ENCODE results near the gene FRMD4A.

The FRMD4A gene

DNA sequence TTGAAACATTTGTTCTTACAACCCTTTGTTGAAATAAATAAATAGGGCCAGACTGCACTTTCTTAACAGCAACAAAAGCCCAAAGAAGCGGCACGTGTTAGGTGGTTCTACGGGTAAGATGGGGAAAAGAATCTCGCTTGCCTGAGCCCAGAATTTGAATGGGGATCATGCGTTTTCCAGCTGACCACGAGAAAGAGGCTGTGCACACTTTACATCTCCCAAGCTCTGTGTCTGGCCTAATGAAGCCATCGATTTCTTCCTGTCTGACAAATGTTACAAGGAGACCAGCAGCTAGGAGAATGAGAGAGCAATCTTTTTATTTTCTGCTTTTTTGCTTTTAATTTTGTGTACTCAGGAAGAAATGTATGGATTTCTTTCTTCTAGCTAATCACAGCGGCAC is 52.2 kb downstream of the FRMD4A start:
- no peak overlapping the region for H3K4me3 ChIP-seq (ENCODE audit: low read length)
- TF ChIP-seq, protein P1, sequence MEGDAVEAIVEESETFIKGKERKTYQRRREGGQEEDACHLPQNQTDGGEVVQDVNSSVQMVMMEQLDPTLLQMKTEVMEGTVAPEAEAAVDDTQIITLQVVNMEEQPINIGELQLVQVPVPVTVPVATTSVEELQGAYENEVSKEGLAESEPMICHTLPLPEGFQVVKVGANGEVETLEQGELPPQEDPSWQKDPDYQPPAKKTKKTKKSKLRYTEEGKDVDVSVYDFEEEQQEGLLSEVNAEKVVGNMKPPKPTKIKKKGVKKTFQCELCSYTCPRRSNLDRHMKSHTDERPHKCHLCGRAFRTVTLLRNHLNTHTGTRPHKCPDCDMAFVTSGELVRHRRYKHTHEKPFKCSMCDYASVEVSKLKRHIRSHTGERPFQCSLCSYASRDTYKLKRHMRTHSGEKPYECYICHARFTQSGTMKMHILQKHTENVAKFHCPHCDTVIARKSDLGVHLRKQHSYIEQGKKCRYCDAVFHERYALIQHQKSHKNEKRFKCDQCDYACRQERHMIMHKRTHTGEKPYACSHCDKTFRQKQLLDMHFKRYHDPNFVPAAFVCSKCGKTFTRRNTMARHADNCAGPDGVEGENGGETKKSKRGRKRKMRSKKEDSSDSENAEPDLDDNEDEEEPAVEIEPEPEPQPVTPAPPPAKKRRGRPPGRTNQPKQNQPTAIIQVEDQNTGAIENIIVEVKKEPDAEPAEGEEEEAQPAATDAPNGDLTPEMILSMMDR (IDR thresholded peaks at IDR 0.05; ENCODE audit: insufficient read depth, low read depth, low read length, missing control alignments): no peak
- no peak for DNase-seq (ENCODE audit: low read depth)

DNA sequence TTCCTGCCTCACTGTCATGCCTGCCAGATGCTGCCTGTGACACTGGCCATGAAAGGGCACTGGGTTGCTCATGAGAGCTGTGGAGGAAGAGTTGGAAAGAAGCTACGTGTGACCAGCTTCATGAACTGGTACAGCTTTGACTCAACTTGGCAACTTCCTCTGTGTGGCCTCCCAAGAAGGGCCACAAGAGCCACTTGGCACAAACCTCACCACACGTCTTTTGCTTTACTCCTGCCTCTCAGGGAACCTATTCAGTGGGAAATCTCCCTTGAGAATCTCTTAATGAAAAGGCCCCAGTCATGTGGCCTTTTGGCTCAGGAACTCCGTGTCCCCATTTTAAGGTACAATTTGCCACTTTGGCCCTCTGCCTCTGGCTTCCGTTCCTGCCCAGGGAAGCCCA is 54.5 kb downstream of the FRMD4A start:
- DNase-seq (ENCODE audit: low read depth): no peak
- TF ChIP-seq, protein P1 (IDR thresholded peaks at IDR 0.05; ENCODE audit: insufficient read depth, low read depth, low read length, missing control alignments): no peak
- H3K4me3 ChIP-seq (ENCODE audit: low read length): no peak overlapping the region

DNA sequence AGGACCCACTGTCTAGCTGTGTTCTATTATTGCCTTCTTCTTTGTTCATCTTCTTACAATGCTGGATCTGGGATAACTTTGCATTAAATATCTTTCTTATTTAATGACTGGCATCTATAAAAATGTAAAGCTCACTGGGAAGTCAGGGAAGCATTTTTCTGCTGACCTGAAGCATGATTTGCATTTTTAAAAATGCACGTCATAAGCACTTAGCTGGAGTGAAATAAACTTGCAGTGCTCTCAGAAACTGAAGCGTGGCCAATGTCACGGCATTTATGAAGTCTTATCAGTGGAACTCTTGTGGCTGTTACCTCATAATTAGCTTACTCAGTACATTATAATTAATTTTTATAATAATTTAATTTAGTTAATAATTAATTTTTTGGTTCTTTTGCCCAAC is 59.1 kb downstream of the FRMD4A start:
- no peak overlapping the region for H3K4me3 ChIP-seq (ENCODE audit: low read length)
- TF ChIP-seq, protein P1 (IDR thresholded peaks at IDR 0.05; ENCODE audit: insufficient read depth, low read depth, low read length, missing control alignments): no peak
- DNase-seq (ENCODE audit: low read depth): no peak

DNA sequence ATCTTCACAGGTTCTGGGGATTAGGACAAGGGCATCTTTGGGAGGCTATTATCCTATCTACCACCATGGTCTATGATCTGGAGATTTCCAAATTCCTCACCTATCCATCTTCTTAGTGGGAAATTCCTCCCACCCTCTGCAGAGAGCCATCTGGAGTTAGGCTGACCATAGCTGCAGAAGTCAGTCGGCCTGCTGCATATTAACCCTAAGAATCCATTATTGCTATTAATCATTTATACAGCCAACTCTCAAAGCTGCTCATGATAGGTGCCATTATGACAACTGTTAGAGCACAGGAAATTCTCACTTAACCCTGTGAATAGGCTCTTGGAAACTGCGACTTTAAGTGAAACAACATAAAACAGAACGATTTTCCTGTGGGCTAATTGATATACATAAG is 60.4 kb downstream of the FRMD4A start:
- no peak for DNase-seq (ENCODE audit: low read depth)
- H3K4me3 ChIP-seq (ENCODE audit: low read length): no peak overlapping the region
- TF ChIP-seq, protein P1 (IDR thresholded peaks at IDR 0.05; ENCODE audit: insufficient read depth, low read depth, low read length, missing control alignments): no peak

DNA sequence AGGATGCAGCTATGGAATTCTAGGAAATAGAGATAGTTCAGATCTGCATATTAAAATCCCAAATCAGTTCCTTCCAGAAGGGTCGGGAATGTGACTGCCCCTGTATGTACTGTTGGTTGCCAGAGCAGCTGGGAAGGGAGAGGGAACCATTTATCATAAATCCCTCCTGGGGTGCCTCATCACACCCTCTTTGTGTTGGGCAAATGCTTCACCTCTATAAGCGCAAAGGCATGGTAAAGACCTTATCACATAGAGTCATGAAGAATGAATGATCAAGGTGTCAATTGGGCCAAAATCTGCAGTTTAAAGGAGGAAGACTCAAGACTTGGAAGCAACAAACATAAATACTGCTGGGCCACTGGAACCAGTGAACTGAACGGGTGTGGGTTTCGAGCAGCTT is 65.0 kb downstream of the FRMD4A start:
- TF ChIP-seq, protein P1 (IDR thresholded peaks at IDR 0.05; ENCODE audit: insufficient read depth, low read depth, low read length, missing control alignments): no peak
- H3K4me3 ChIP-seq (ENCODE audit: low read length): no peak overlapping the region
- DNase-seq (ENCODE audit: low read depth): no peak

DNA sequence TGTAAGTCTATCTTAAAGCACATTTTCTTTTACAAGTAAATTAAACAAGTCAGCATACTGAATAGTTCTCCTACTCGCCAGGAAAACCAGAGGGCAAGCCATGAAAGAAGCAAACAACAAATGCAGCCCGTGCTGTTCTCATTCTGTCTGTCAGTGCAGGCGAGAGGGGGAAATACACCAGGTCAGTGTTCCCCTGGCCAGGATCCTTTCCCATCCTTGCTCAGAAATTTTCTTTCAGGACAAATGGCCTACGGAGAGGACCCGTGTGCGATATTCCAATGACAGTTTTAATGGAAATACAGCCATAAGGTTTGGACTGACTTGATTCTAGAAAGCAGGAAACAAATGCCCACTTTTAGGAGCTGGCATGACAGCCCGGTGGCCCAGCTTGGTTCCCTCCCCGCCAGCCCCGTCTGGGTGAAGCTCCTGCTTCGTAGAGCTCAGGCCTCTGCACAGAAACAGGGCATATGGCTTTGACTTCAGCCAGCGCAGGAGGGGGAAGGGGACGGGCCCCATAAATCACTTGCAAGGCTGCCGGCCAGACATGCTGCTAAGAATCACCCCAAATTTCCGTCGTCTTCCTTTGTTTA is 67.8 kb downstream of the FRMD4A start:
- TF ChIP-seq, protein P1 (IDR thresholded peaks at IDR 0.05; ENCODE audit: insufficient read depth, low read depth, low read length, missing control alignments): no peak
- no peak for DNase-seq (ENCODE audit: low read depth)
- H3K4me3 ChIP-seq (ENCODE audit: low read length): no peak overlapping the region

DNA sequence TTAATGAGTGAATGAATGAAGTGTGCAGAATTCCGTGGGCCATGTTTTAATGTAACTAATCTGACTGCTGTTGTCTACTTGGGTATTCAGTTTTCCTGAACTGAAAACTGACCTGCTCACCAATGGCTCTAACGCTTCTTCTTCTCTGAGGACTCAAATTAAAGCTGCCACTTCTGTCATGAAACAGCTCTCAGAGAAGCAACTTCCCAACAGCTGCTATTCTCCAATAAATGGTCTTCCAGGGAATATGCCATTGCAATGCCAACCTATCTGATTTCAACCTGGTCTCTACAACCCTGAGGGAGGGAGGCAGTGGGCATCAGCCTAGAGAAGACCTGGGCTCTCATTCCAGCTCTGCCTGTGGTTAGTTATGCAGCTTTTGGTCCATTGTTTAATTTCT is 69.4 kb downstream of the FRMD4A start:
- no peak overlapping the region for H3K4me3 ChIP-seq (ENCODE audit: low read length)
- TF ChIP-seq, protein P1 (IDR thresholded peaks at IDR 0.05; ENCODE audit: insufficient read depth, low read depth, low read length, missing control alignments): no peak
- DNase-seq (ENCODE audit: low read depth): no peak

All from epithelial cell of esophagus (primary cell).